ENCODE results near the gene PTPRG. TPM values are rescaled to one million over a fixed set of nuclear protein-coding genes. Genes with fewer than 3 reads are reported as not detected.

Gene PTPRG
- total RNA-seq, 2 experiments from 2014 or later = 0.03 to 0.05 TPM

DNA sequence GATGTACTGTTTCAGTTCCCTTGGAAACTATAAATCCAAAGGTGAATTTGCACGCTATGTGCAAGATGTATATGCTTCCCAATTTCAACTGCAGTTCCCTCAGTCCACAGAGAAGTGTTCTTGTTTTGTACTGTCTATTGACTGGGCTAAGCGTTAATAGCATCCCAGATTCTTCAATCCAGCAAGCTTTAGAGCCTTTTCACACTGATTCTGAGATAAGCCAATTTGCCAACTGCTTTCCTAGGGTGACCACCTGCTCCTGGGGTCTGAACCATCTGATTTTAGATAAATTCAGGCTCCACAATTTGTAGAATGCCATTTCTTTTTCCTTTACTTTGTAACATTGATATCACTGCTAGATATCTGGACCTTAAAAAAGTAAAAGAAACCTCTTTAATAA lies 340.1 kb downstream of the PTPRG start:
- intact Hi-C loops (cut with DNase I, micrococcal nuclease) = no loop called here
- ChIA-PET CTCF (no interaction called here), POLR2A (no interaction called here)
- no peaks in the 10 kb centered on the region for H3K4me1 Mint-ChIP-seq (ENCODE audit: low read depth)
- no peak overlapping the region for H3K4me3 Mint-ChIP-seq
- TF ChIP-seq, protein P1, sequence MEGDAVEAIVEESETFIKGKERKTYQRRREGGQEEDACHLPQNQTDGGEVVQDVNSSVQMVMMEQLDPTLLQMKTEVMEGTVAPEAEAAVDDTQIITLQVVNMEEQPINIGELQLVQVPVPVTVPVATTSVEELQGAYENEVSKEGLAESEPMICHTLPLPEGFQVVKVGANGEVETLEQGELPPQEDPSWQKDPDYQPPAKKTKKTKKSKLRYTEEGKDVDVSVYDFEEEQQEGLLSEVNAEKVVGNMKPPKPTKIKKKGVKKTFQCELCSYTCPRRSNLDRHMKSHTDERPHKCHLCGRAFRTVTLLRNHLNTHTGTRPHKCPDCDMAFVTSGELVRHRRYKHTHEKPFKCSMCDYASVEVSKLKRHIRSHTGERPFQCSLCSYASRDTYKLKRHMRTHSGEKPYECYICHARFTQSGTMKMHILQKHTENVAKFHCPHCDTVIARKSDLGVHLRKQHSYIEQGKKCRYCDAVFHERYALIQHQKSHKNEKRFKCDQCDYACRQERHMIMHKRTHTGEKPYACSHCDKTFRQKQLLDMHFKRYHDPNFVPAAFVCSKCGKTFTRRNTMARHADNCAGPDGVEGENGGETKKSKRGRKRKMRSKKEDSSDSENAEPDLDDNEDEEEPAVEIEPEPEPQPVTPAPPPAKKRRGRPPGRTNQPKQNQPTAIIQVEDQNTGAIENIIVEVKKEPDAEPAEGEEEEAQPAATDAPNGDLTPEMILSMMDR (IDR thresholded peaks at IDR 0.05) = no peak
- H3K27ac Mint-ChIP-seq = no peak overlapping the region
- H3K9me3 Mint-ChIP-seq = no peaks in the 10 kb centered on the region
- no peaks in the 10 kb centered on the region for H3K9me3 ChIP-seq (ENCODE audit: control insufficient read depth in 1 of 2, insufficient read depth in 1 of 2, low read length in 2 of 2)
- no peak overlapping the region for H3K27ac ChIP-seq (ENCODE audit: low read depth in 1 of 2, low read length in 2 of 2)
- no peaks in the 10 kb centered on the region for H3K4me1 ChIP-seq (ENCODE audit: insufficient read depth, low read length)
- no peaks in the 10 kb centered on the region for H3K36me3 Mint-ChIP-seq (ENCODE audit: low read depth)
- no peak for DNase-seq
- no peak overlapping the region for H3K4me3 ChIP-seq (ENCODE audit: low read length)
- H3K27me3 ChIP-seq (ENCODE audit: control insufficient read depth in 1 of 2, insufficient read depth in 2 of 2, low read length in 2 of 2) = no peaks in the 10 kb centered on the region
- H3K27me3 Mint-ChIP-seq = no peaks in the 10 kb centered on the region
- no peak for ATAC-seq (ENCODE audit: poor library complexity)
- no peaks in the 10 kb centered on the region for H3K36me3 ChIP-seq (ENCODE audit: insufficient read depth, low read length)

DNA sequence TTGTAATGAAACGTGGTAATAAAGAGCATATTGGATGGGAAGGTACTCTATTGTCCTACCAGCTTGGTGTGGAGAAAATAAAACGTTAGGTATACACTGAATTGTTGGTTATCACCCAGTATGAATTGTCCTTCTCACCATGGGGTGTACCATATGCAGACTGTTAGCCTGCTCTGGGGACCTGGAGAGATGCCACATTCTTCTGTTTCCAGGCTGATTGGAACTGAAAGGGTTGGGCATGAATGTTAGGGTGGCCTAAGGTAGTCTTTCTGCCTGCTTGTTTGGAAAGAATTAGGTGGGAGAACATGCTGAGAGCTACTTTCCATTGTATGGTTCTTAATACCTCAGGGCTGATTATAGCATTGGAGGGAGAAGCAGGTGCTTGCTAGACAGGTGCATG lies 340.6 kb downstream of the PTPRG start:
- Mint-ChIP-seq H3K4me3 (no peak overlapping the region), H3K9me3 (no peaks in the 10 kb centered on the region), H3K27me3 (no peaks in the 10 kb centered on the region), H3K27ac (no peak overlapping the region), H3K4me1 (ENCODE audit: low read depth) (no peaks in the 10 kb centered on the region), H3K36me3 (ENCODE audit: low read depth) (no peaks in the 10 kb centered on the region)
- no peak overlapping the region for H3K27ac ChIP-seq (ENCODE audit: low read depth in 1 of 2, low read length in 2 of 2)
- ATAC-seq (ENCODE audit: poor library complexity) (no peak), DNase-seq (no peak)
- ChIA-PET POLR2A (no interaction called here), CTCF (no interaction called here)
- intact Hi-C loops (cut with DNase I, micrococcal nuclease) = no loop called here
- TF ChIP-seq, protein P1 (IDR thresholded peaks at IDR 0.05) = no peak
- H3K9me3 ChIP-seq (ENCODE audit: control insufficient read depth in 1 of 2, insufficient read depth in 1 of 2, low read length in 2 of 2) = no peaks in the 10 kb centered on the region
- no peaks in the 10 kb centered on the region for H3K27me3 ChIP-seq (ENCODE audit: control insufficient read depth in 1 of 2, insufficient read depth in 2 of 2, low read length in 2 of 2)
- no peak overlapping the region for H3K4me3 ChIP-seq (ENCODE audit: low read length)
- no peaks in the 10 kb centered on the region for H3K36me3 ChIP-seq (ENCODE audit: insufficient read depth, low read length)
- no peaks in the 10 kb centered on the region for H3K4me1 ChIP-seq (ENCODE audit: insufficient read depth, low read length)

DNA sequence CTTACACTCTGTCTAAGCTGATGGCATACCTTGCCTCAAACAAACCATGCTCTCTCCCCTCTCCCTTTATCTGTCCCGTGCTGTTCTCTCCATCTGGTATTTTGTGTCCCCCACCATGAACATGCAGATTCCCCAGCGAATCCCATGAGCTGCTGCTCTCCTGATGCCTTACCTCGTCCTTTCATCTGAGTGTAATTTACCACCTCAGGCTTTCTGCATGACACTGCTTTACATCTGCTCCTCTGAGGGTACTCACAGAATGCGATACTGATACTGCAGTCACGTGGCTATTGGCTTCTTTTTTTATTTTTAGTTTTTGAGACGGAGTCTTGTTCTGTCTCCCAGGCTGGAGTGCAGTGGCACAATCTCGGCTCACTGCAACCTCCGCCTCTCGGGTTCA lies 341.7 kb downstream of the PTPRG start:
- Mint-ChIP-seq H3K27me3 (no peaks in the 10 kb centered on the region), H3K4me1 (ENCODE audit: low read depth) (no peaks in the 10 kb centered on the region), H3K4me3 (no peak overlapping the region), H3K27ac (no peak overlapping the region), H3K36me3 (ENCODE audit: low read depth) (no peaks in the 10 kb centered on the region), H3K9me3 (no peaks in the 10 kb centered on the region)
- Histone ChIP-seq H3K4me1 (ENCODE audit: insufficient read depth, low read length) (no peaks in the 10 kb centered on the region), H3K27me3 (ENCODE audit: control insufficient read depth in 1 of 2, insufficient read depth in 2 of 2, low read length in 2 of 2) (no peaks in the 10 kb centered on the region), H3K4me3 (ENCODE audit: low read length) (no peak overlapping the region), H3K27ac (ENCODE audit: low read depth in 1 of 2, low read length in 2 of 2) (no peak overlapping the region), H3K9me3 (ENCODE audit: control insufficient read depth in 1 of 2, insufficient read depth in 1 of 2, low read length in 2 of 2) (no peaks in the 10 kb centered on the region), H3K36me3 (ENCODE audit: insufficient read depth, low read length) (no peaks in the 10 kb centered on the region)
- DNase-seq (no peak), ATAC-seq (ENCODE audit: poor library complexity) (no peak)
- ChIA-PET POLR2A (no interaction called here), CTCF (no interaction called here)
- intact Hi-C loops (cut with DNase I, micrococcal nuclease) = no loop called here
- TF ChIP-seq, protein P1 (IDR thresholded peaks at IDR 0.05) = no peak

Data from CD4-positive, alpha-beta T cell (primary cell).